GM12801 (cell line): Measurements from ENCODE around the gene TMEM11.

Experiments used
- TF ChIP-seq, protein P1 (sequence below): IDR thresholded peaks from one replicate; pipeline ENCODE4 v1.5.1; 2011; ENCODE audit warnings: control low read depth; ENCODE audit not compliant: insufficient read length; ENCODE audit errors: extremely low read depth

Gene TMEM11, protein sequence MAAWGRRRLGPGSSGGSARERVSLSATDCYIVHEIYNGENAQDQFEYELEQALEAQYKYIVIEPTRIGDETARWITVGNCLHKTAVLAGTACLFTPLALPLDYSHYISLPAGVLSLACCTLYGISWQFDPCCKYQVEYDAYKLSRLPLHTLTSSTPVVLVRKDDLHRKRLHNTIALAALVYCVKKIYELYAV

DNA sequence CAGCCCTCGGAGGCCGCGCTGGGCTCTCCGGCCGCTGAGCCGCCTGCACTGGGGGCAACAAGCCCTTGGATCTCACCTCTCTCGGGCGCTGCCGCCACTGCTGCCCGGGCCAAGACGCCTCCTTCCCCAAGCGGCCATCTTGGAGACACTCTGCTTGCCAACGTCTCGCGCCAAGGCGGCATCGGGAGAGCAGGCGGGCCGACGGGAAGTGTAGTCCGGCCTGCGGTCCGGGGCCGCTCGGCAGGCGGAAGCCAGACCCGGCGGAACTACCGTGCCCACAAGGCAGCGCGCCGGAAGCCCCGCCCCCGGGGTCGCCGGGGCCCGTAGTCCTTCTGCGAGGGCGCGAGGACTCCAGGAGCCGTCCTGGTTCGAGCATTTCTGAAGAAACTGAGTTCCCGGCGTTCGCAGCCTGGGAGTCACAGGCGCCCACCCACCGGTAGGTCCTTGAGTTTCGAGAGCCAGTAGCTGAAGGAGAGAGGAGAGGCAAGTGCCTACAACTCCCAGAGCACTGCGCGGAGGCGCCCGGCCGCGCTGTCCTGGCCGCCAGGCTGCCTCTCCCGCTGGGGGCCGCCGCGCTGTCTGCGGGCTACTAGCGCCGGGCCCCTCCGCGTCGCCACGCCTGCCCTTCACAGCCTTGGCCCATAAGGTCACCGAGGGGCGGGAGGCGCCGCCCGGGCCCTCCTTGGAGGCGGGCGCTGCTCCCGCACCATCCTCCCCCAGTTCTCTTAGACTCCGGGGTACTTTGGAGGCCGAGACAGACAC is at the start of gene TMEM11:
TSS of gene TMEM11 (minus strand) at position 147 of the 762 bp plus-strand sequence. CDS start at position 138, 9 bp downstream.
- TF ChIP-seq, protein P1, sequence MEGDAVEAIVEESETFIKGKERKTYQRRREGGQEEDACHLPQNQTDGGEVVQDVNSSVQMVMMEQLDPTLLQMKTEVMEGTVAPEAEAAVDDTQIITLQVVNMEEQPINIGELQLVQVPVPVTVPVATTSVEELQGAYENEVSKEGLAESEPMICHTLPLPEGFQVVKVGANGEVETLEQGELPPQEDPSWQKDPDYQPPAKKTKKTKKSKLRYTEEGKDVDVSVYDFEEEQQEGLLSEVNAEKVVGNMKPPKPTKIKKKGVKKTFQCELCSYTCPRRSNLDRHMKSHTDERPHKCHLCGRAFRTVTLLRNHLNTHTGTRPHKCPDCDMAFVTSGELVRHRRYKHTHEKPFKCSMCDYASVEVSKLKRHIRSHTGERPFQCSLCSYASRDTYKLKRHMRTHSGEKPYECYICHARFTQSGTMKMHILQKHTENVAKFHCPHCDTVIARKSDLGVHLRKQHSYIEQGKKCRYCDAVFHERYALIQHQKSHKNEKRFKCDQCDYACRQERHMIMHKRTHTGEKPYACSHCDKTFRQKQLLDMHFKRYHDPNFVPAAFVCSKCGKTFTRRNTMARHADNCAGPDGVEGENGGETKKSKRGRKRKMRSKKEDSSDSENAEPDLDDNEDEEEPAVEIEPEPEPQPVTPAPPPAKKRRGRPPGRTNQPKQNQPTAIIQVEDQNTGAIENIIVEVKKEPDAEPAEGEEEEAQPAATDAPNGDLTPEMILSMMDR, result no peak

DNA sequence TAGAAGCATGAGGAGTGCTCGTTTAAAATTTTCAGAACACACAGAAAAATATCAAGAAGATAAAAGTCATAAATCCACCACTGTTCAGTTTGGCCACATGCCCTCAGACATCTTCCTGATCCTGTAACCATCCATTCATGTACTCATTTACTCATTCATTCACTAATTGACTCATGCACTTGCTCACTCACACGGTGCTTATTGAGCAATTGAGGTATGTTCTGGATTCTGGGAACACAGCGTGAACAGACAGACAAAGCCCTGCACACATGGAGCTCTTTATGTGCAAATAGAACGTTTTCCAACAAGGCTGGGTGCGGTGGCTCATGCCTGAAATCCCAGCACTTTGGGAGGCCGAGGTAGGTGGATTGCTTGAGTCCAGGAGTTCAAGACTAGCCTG is 49.4 kb upstream of the TMEM11 start:
- TF ChIP-seq, protein P1, result no peak

DNA sequence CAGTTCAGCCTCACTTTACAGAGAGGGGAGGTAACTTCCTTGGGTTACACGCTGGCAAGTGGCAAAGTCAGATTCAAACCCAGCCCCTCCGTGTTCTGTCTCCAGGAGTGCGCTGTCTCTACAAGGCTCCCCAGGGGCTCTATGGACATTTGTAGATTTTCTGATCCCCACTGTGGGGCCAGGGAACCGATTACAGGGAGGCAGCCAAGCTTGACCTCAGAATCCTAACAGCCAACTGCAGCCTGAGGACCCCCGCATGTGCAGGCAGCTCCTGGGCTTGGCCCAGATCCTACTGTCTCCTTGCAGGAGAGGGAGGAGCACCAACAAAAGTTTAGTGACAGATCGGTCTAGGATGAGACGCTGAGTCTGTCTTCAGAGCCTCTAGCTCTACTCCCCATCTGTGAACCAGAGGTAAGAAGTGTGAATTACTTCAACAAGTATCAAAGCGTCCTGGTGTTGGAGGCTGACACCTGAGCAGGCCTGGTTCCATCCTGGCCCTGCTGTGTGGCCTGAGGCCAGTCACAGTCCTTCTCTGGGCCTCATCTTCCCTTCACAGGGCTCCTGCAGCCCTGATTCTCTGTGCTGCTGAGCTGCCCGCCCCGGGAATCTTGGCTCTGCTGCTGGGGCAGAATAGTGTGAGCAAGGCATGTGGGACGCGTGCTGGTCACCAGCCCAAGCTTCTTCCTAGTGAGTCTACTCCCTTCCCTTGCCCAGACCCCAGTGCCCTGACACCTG is 48.5 kb upstream of the TMEM11 start:
- TF ChIP-seq, protein P1, result no peak

DNA sequence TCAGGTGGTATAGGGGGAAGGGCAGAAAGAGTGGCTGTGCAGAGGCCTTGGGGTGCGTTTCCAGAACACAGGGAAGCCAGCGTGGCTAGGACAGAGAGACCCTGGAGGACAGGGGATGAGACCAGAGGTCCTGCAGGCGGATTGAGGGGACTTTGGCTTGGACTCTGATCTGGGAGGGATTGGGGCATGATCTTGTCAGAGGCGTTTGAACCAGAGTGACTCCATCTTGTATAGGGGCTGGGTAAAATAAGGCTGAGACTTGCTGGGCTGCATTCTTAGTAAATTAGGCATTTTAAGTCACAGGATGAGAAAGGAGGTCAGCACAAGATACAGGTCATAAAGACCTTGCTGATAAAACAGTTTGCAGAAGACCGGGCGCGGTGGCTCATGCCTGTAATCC is 44.6 kb upstream of the TMEM11 start:
- TF ChIP-seq, protein P1, result no peak

DNA sequence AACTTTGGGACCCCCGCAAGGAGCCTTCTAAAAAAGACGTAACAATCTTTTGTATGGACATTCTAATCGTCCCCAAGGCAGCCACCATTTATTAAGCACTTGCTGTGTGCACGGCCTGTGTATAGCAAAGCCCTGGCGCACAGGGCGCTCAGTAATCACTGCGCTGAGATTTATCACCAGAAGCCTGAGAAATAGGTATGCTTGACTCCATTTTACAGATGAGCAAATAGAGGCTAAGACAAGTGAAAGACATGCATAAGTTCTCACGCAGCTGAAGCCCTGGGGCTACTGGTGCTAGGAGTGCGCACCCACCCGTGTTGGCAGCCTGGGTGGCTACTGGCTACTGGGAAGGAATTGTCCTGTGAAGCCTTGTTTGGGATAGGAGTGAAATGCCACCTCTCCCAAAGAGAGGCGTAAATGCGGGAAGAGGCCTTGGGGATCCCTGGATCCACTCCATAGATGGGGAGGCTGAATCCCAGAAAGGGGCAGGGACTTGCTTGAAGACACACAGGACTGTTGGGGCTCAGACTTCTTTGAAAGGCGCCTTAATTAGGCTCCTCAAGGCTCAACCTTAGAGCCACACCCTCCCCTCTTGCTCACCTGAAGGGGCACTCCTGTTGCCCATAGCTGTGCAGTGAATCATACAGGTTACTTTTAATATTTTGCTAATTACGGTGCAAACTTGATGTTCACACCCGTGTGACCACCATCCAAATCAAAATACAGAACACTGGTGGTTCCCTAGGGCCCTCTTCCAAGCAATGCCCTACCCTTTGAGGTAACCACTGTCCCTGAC is 39.9 kb upstream of the TMEM11 start:
- TF ChIP-seq, protein P1, result no peak

DNA sequence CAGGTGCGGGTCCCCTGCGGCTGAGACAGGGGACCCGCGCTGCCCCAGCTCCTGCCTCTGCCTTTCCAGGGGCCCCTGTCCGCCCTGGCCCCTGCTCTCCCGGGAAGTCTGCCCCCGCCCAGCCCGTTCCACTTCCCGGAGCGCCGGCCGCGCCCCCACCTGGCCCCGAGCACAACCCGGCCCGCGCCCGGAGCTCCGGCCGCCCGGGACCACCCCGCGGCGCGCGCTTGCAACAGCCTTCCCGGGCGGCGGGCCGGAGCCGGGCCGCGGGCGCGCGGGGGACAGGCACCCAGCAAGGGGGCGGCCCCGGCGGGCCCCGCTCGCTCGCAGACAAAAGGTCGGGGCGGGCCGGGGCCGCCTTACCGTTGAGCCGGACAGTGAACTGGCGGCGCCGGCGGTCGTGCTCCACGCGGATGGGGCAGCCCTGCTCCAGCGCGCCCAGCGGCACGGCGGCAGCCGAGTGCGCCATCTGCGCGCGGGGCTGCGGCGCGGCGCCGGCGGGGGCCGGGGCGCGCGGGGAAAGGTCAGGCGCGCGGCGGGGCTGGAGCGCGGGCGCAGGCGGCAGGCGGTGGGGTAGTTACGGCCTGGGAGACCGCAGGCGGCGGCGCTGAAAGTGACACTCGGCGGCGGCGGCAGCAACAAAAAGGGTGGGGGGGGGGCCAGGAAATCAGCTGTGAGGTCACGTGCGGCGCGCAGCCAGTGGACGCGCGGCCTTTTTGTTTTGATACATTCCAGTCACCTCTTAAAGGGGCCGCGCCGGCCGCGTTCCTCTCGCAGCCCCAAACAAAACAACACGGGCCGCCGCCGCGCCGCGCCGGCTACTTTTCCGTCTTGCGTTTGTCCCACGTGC is 39.1 kb upstream of the TMEM11 start, which contains the start of gene NATD1:
TSS of gene NATD1 (minus strand) at position 615 of the 850 bp plus-strand sequence. CDS start at position 469, 146 bp downstream.
- TF ChIP-seq, protein P1, result no peak
